GM19035 (cell line): ENCODE results near the gene MYO6.
"Not testable (repeated sequence)": the region's sequence is repeated elsewhere in the genome, so short reads cannot be mapped to it uniquely, and the experiment has no call there.

ENCODE experiments used
- ATAC-seq: cut with Tn5 transposase; IDR thresholded peaks from one replicate; pipeline ENCODE4 v1.9.1; 2021; ENCODE audit not compliant: unreplicated experiment

The MYO6 gene

GRCh38 chr6:75880305-75880704 lies 131.3 kb downstream of the MYO6 start:
- ATAC-seq = no peak

- no peak for ATAC-seq
Observed at GRCh38 chr6:75882734-75883133, 133.7 kb downstream of the MYO6 start.

DNA sequence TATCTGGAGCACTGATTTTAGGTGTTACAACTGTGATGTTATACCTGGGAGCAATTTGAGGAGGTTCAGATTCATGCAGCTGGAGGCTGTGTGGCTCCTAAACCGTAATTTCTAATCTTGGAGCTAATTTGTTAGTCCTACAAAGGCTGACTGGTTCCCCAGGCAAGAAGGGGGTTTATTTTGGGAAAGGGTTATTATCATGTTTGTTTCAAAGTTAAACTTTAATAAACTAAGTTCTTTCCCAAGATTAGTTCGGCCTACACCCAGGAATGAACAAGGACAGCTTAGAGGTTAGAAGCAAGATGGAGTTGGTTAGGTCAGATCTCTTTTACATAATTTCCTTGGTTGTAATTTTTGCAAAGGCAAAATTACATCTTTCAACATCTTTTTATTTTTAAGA lies 135.8 kb downstream of the MYO6 start:
- ATAC-seq = no peak

DNA sequence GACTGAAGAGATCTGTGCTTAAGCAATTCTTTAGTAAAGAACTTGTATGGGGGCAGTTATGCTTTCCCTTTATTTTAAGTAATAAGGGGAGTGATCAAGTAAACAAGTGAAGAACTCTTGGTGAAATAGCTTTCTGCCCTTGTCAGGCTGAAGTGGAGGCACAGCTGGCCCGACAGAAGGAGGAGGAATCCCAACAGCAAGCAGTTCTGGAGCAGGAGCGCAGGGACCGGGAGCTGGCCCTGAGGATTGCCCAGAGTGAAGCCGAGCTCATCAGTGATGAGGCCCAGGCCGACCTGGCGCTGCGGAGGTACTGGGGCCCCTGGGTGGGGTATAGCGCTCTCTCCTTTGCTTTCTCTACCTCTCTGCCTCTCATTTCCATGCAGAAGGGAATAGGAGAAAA lies 143.3 kb downstream of the MYO6 start:
- no peak for ATAC-seq

GRCh38 chr6:75893058-75893775 lies 144.2 kb downstream of the MYO6 start:
- ATAC-seq = peak; percentile 79

DNA sequence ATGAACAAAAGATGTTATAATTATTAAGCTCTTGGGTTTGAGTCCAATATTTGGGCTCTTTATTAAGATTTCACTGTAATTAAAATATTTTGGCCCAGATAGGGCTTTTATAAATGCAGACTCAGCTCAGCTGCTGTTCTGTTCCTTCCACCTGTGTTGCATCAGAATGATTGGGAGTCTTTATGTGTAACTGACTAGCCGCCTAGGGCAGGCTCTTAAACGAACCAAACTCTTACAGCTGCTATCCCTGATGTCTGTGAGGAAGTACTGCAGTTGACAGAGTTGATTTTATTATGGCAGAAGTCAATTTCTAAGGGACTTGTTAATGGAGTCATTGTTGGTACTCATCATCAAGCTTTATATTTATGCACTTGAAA lies 144.7 kb downstream of the MYO6 start:
- ATAC-seq = no peak

DNA sequence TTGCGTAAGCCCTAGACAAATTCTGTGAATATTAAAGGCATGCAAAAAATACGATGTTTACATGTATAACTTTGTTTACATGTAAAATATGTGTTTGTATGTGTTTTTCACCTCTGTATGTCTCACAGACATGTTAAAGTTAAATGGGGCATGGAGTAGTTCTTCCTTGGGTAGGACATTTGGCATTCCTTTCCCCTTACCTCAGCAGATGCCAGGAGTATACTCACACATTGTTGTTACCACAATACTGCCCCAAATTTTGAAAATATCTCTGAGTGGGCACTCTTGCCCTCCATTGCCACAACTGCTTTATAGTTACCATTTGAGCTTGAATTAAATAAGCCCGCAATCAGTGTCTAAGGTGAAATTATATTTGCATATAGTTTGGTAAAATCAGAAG lies 147.5 kb downstream of the MYO6 start:
- ATAC-seq = no peak

DNA sequence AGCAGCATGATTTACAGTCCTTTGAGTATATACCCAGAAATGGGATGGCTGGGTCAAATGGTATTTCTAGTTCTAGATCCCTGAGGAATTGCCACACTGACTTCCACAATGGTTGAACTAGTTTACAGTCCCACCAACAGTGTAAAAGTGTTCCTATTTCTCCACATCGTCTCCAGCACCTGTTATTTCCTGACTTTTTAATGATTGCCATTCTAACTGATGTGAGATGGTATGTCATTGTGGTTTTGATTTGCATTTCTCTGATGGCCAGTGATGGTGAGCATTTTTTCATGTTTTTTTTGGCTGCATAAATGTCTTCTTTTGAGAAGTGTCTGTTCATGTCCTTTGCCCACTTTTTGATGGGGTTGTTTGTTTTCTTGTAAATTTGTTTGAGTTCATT lies 151.2 kb downstream of the MYO6 start:
- ATAC-seq = not testable (repeated sequence)

DNA sequence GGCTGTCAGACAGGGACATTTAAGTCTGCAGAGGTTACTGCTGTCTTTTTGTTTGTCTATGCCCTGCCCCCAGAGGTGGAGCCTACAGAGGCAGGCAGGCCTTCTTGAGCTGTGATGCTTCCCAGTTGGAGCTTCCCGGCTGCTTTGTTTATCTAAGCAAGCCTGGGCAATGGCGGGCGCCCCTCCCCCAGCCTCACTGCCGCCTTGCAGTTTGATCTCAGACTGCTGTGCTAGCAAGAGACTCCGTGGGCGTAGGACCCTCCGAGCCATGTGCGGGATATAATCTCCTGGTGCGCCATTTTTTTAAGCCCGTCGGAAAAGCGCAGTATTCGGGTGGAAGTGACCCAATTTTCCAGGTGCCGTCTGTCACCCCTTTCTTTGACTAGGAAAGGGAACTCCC lies 156.1 kb downstream of the MYO6 start:
- ATAC-seq = not testable (repeated sequence)

DNA sequence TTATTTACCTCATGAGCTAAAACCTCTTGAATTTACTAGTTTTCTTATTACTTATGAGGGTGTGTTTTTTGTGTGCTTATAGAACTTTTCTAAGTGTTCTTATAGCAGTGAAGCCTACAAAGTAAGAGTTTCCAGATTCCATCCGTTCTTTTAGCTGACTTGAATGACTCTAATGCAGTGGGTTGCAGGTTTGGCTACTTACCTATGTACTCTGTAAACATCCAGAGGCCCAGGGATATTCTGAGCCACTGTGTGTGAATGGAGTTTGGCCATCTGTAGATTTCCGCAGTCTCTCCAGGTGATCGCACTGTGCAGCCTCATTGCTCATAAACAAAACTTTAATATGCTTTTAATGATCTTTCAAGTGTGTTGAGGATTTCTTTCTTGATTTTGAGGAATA lies 157.8 kb downstream of the MYO6 start:
- ATAC-seq = no peak

DNA sequence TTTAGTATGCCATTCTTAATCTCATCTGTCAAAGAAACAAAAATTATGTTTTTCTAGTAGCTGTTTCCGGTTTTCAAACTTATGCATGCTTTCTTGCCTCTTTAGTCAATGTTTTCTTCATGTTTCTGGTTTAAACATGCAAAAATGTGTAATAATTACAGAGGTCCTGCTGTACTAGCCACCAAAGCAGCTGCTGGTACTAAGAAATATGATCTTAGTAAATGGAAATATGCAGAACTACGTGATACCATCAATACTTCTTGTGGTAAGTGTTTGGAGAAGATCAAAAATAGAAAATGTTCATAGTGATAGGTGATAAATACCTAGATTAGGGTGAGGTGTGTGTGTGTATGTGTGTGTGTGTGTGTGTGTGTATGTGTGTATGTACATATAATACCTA lies 158.4 kb downstream of the MYO6 start:
- ATAC-seq = no peak

DNA sequence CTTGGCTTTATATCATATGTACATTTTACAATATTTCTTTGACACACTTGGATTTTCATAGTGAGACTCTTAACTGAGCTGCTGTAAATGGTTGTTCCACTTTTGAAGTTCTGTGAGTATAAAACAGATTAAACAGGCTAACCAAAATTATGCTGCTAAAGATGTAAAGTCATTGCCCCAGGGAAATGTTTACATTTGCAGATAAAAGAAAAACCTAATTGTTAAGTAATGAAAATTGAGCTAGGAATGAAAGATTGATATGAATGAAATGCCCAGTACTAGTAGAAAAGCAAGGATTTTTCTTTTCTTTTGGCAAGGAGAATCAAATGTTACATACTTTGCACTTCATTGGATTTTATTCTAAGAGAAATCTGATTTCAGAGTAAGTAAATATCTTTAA lies 164.0 kb downstream of the MYO6 start:
- ATAC-seq = no peak

DNA sequence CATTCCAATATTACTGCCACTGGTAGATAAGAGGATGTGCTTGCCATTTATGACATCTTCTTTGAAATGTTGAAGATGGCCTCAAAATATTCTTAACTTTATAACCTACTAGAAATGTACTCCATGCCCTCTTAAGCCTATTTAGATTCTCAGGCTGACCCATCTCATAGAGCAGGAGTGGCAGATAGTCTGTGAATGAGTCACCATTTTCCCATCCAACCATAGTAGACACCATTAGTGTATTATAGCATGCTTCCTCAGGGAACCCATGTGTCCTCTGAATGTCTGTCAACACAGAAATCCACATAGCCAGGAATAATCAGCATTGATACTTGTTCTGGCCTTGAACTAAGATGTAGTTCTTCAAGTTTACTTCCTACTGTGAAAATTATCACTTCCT lies 173.2 kb downstream of the MYO6 start:
- ATAC-seq = no peak

GRCh38 chr6:75926293-75927168 lies 177.5 kb downstream of the MYO6 start:
- peak; percentile 63 for ATAC-seq

DNA sequence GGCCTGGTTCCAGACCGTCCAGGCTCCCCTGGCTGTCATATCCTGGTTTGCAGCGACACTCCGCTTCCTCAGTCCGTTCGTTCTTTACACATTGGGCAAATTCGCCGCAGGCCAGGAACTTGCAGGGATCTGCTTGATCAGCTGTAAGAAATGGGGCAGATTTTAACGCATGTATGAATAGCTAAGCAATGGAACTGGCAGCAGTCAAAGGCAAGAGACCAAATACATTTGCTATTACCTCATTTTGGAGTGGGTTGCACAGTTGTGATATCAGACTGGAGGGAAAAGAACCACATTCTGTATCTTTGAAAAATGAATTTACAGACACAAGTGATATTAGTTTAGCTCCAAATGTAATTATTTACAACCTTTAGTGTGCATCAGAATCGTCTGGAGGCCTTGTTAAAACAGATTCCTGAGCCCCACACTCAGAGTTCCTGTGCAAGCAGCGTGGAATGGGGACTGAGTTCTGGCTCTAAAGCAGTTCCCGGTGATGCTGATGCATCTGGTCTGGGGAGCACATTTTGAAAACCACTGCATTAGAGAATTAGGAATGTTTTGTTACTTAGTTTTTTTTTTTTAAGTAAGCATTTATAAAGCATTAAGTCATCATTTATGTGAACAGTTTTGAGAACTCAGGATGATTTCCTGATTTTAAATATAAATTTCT lies 182.1 kb downstream of the MYO6 start:
- ATAC-seq = no peak

- ATAC-seq = no peak
Observed at GRCh38 chr6:75932067-75932466, 183.0 kb downstream of the MYO6 start.

- no peak for ATAC-seq
Observed at GRCh38 chr6:75933387-75933975, 184.4 kb downstream of the MYO6 start.

DNA sequence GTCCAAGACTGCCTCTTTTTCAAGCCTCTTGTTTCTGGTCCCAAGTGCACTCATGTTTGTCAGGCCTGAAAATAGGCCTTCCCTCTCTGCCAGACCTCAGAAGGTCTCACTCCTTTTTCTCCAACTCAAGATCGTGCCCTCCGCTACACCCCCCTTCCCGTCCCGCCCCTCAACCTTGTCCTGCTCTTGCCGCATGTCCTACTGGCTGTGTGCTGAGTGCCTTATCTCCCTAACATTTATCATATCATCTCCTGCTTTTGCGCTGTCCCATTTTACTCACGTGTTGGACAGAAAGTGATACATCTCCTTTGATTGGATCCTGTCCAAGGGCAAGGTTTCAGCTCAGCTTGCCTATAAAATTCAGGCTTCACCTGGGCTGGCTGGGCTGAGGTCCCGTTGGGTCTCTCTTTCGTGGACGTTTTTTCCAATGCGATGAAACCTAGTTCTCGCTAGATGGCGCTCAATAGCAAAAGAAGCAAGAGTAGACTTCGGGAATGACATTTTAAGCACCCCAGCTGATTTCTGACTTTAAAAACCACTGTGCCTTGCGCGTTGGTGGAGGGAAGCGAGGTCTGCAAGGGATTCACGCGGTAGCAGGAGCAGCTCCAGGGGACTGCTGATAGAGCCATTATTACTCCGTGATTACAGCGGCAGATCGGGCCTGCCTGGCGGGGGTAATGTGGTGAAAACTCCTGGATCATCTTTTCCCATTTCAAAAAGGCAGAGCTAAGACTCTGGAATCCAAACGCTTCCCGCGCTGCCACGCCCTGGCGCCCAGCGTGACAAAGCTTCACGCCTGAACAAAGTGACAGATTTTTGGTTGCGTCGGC lies 185.8 kb downstream of the MYO6 start:
- ATAC-seq = peak; percentile 80

DNA sequence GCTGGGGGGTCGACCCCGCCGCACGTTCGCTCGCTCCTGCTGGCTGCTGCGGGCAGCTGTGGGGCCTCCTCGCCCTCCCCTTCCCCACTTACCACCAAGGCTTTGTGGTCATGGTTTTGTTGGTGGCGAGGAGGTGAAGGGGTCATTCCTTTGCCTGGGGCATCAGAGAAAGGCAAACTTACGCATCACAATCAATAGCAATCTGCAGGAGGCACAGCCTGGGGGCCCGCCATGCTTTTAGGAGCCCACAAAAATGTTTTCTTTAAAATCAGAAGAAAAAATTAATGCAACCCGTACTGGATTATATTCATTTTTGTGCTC lies 186.4 kb downstream of the MYO6 start:
- no peak for ATAC-seq

DNA sequence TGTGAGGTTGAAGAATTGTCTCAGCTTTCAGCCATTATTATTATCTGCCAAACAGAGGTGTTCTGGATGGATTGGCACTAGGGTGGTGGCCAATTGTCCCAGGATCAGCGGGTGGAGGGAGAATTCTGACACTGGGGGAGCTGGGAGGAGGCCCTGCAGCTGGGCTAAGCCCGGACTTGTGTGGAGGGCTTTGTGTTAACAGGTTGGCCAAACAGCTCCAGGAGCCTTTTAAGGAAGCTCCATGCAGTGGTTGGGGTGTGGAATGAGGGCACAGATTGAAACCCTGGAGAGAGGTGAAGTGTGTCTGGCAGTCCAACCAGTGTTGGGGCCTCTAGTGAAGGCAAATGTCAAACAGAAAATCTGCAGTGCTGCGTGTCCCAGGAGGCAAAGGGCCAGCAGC lies 187.6 kb downstream of the MYO6 start:
- no peak for ATAC-seq

DNA sequence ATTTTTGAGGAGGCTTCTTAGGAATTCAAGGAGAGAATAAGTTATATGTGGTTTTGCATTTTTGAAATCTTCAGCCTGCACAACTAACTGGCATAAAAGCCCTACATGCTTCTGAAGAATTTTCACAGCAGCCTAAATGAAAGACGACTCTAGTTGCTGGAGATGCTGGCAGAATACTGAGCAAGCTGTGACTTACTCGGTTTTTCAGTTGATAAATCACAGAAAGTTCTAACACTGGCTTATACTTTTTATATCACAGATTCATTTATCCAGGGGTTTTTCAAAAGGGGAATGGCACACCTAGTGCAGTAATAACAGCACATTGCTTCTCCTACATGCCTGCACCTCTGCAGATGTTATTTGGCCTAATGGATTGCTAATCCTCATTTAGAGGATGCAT lies 188.8 kb downstream of the MYO6 start:
- ATAC-seq = no peak
